Astrocyte (in vitro differentiated cells and primary cell): Measurements from ENCODE around the gene RAB5IF. TPM values are rescaled to one million over a fixed set of nuclear protein-coding genes. Genes with fewer than 3 reads are reported as not detected.

Source experiments
- DNase-seq: peaks from one replicate; pipeline ENCODE4 v3.0.0-alpha.2; 2010; ENCODE audit warnings: low read depth
- FAIRE-seq: peaks from 2 replicates; lab custom pipeline; 2011; peaks lifted over from hg19 to GRCh38; lab: Jason Lieb, UNC
- H2AFZ ChIP-seq: 2 replicates; pipeline ENCODE4 v1.6.0; 2012; ENCODE audit warnings: low read depth, low read length, inconsistent platforms
- H3K27ac ChIP-seq: 2 replicates; pipeline ENCODE4 v1.5.1; 2011; ENCODE audit warnings: low read depth, low read length, inconsistent platforms
- H3K27me3 ChIP-seq: 2 replicates; pipeline ENCODE4 v1.6.0; 2011; ENCODE audit warnings: low read length, inconsistent platforms; ENCODE audit not compliant: insufficient read depth
- H3K36me3 ChIP-seq: 2 replicates; pipeline ENCODE4 v1.5.1; 2011; ENCODE audit warnings: low read length, inconsistent platforms; ENCODE audit not compliant: insufficient read depth
- H3K4me1 ChIP-seq: 2 replicates; pipeline ENCODE4 v1.5.1; 2011; ENCODE audit warnings: low read length, inconsistent platforms; ENCODE audit not compliant: insufficient read depth
- H3K4me2 ChIP-seq: 2 replicates; pipeline ENCODE4 v1.6.0; 2012; ENCODE audit warnings: low read length, inconsistent platforms
- H3K4me3 ChIP-seq: 2 replicates; pipeline ENCODE4 v1.5.1; 2011; ENCODE audit warnings: low read depth, mild to moderate bottlenecking, low read length, inconsistent platforms; ENCODE audit not compliant: insufficient read depth
- H3K79me2 ChIP-seq: 2 replicates; pipeline ENCODE4 v1.6.0; 2012; ENCODE audit warnings: mild to moderate bottlenecking, low read length, inconsistent platforms; ENCODE audit not compliant: insufficient read depth
- H3K9ac ChIP-seq: 2 replicates; pipeline ENCODE4 v1.6.0; 2012; ENCODE audit warnings: mild to moderate bottlenecking, low read length, inconsistent platforms
- H3K9me3 ChIP-seq: 2 replicates; pipeline ENCODE4 v1.5.1; 2012; ENCODE audit warnings: low read depth, mild to moderate bottlenecking, low read length, inconsistent platforms; ENCODE audit not compliant: insufficient read depth
- H4K20me1 ChIP-seq: 2 replicates; pipeline ENCODE4 v1.6.0; 2012; ENCODE audit warnings: low read length, inconsistent platforms; ENCODE audit not compliant: insufficient read depth
- H3K27ac Mint-ChIP-seq: one replicate; pipeline ENCODE4 v1.8.0; 2021; ENCODE audit warnings: mild to moderate bottlenecking, mixed read lengths; ENCODE audit not compliant: unreplicated experiment
- H3K27me3 Mint-ChIP-seq: one replicate; pipeline ENCODE4 v1.8.0; 2021; ENCODE audit warnings: low read depth, mixed read lengths; ENCODE audit not compliant: unreplicated experiment
- H3K36me3 Mint-ChIP-seq: one replicate; pipeline ENCODE4 v1.8.0; 2021; ENCODE audit warnings: low read depth, mixed read lengths; ENCODE audit not compliant: unreplicated experiment
- H3K4me1 Mint-ChIP-seq: one replicate; pipeline ENCODE4 v1.8.0; 2021; ENCODE audit warnings: low read depth, mixed read lengths; ENCODE audit not compliant: unreplicated experiment
- H3K4me3 Mint-ChIP-seq: one replicate; pipeline ENCODE4 v1.8.0; 2021; ENCODE audit warnings: mild to moderate bottlenecking, moderate library complexity, mixed read lengths; ENCODE audit not compliant: unreplicated experiment
- H3K9me3 Mint-ChIP-seq: one replicate; pipeline ENCODE4 v1.8.0; 2021; ENCODE audit warnings: mild to moderate bottlenecking, mixed read lengths; ENCODE audit not compliant: unreplicated experiment
- EZH2 ChIP-seq: IDR thresholded peaks from 2 replicates; pipeline ENCODE4 v1.6.1; 2012; ENCODE audit warnings: mild to moderate bottlenecking, low read length, inconsistent platforms; ENCODE audit not compliant: insufficient read depth
- total RNA-seq: library from RNA; stranded (reverse); gene quantifications from 2 replicates; pipeline ENCODE4 v1.2.1, GENCODE V29; 2021
- TF ChIP-seq, protein P1 (sequence below): IDR thresholded peaks from 2 replicates; pipeline ENCODE4 v1.5.1; 2011; ENCODE audit warnings: low read depth, mild to moderate bottlenecking, inconsistent platforms, low read length, moderate library complexity; ENCODE audit not compliant: insufficient read depth

The RAB5IF gene
- total RNA-seq, 1 donor from 2014 or later = 117 TPM

GRCh38 chr20:36578356-36579041 is 27.1 kb upstream of the RAB5IF start:
- Mint-ChIP-seq H3K36me3 (peaks cover 29% of the 10 kb centered on the region), H3K27me3 (no peaks in the 10 kb centered on the region), H3K9me3 (no peaks in the 10 kb centered on the region), H3K27ac (no peak overlapping the region), H3K4me1 (peaks cover 17% of the 10 kb centered on the region), H3K4me3 (no peak overlapping the region)
- Histone ChIP-seq H3K27me3 (no peaks in the 10 kb centered on the region), H3K9ac (no peak overlapping the region), H2AFZ (no peak overlapping the region), H3K9me3 (no peaks in the 10 kb centered on the region), H3K79me2 (peaks cover 48% of the 10 kb centered on the region), H3K36me3 (peaks cover 8% of the 10 kb centered on the region), H3K27ac (no peak overlapping the region), H4K20me1 (peaks cover 59% of the 10 kb centered on the region), H3K4me1 (peaks cover 12% of the 10 kb centered on the region), H3K4me3 (no peak overlapping the region), H3K4me2 (no peak overlapping the region)
- FAIRE-seq = no peak
- TF ChIP-seq, protein P1, sequence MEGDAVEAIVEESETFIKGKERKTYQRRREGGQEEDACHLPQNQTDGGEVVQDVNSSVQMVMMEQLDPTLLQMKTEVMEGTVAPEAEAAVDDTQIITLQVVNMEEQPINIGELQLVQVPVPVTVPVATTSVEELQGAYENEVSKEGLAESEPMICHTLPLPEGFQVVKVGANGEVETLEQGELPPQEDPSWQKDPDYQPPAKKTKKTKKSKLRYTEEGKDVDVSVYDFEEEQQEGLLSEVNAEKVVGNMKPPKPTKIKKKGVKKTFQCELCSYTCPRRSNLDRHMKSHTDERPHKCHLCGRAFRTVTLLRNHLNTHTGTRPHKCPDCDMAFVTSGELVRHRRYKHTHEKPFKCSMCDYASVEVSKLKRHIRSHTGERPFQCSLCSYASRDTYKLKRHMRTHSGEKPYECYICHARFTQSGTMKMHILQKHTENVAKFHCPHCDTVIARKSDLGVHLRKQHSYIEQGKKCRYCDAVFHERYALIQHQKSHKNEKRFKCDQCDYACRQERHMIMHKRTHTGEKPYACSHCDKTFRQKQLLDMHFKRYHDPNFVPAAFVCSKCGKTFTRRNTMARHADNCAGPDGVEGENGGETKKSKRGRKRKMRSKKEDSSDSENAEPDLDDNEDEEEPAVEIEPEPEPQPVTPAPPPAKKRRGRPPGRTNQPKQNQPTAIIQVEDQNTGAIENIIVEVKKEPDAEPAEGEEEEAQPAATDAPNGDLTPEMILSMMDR = no peak
- no peak for TF ChIP-seq EZH2
- DNase-seq = no peak

- Mint-ChIP-seq H3K36me3 (peaks cover 29% of the 10 kb centered on the region), H3K27ac (peak overlapping the region; percentile 64), H3K4me3 (peak overlapping the region; percentile 30), H3K9me3 (no peaks in the 10 kb centered on the region), H3K27me3 (no peaks in the 10 kb centered on the region), H3K4me1 (peaks cover 12% of the 10 kb centered on the region)
- no peak for FAIRE-seq
- DNase-seq = peak; percentile 57
- Histone ChIP-seq H3K4me3 (no peak overlapping the region), H3K27ac (no peak overlapping the region), H3K27me3 (no peaks in the 10 kb centered on the region), H4K20me1 (peaks cover 55% of the 10 kb centered on the region), H3K79me2 (peaks cover 44% of the 10 kb centered on the region), H3K9ac (peak overlapping the region; percentile 28), H3K9me3 (no peaks in the 10 kb centered on the region), H3K4me2 (no peak overlapping the region), H2AFZ (no peak overlapping the region), H3K36me3 (peaks cover 12% of the 10 kb centered on the region), H3K4me1 (peaks cover 10% of the 10 kb centered on the region)
- TF ChIP-seq EZH2 = no peak
- TF ChIP-seq, protein P1 = no peak
Observed at GRCh38 chr20:36579996-36580545, 25.5 kb upstream of the RAB5IF start.

DNA sequence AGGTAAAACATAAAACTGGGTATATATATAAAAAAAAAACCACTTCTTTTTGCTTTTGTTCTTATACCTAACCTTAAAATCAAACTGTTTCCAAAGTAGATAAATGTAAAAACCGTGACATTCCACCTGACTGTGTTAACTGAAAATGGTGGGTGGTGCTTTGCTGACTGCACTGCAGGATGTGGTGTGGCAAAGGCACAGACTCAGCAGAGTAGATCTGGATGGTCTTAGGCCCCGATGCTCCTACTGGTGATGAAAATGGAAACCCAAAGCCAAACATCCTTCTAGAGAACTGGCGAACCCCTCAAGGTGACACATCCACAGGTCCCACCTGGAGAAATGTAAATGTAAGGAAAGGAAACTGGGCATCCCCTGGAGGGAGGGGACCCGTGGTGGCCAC is 23.3 kb upstream of the RAB5IF start:
- DNase-seq (no peak), FAIRE-seq (no peak)
- peaks cover 21% of the 10 kb centered on the region for H3K79me2 ChIP-seq
- peaks cover 3% of the 10 kb centered on the region for H3K4me1 ChIP-seq
- no peak overlapping the region for H3K27ac Mint-ChIP-seq
- H3K36me3 Mint-ChIP-seq = peaks cover 33% of the 10 kb centered on the region
- H3K27ac ChIP-seq = no peak overlapping the region
- no peaks in the 10 kb centered on the region for H3K9me3 ChIP-seq
- H3K4me3 ChIP-seq = no peak overlapping the region
- no peak overlapping the region for H2AFZ ChIP-seq
- H3K36me3 ChIP-seq = peaks cover 12% of the 10 kb centered on the region
- H3K4me2 ChIP-seq = no peak overlapping the region
- H3K4me3 Mint-ChIP-seq = no peak overlapping the region
- H3K27me3 ChIP-seq = no peaks in the 10 kb centered on the region
- H3K9ac ChIP-seq = no peak overlapping the region
- peaks cover 38% of the 10 kb centered on the region for H4K20me1 ChIP-seq
- no peaks in the 10 kb centered on the region for H3K27me3 Mint-ChIP-seq
- TF ChIP-seq, protein P1 = no peak
- no peak for TF ChIP-seq EZH2
- H3K4me1 Mint-ChIP-seq = peaks cover 7% of the 10 kb centered on the region
- no peaks in the 10 kb centered on the region for H3K9me3 Mint-ChIP-seq
